T1000 (cell line): ENCODE measurements around the gene NEMP2.

Source experiments
- DNase-seq: peaks from one replicate; lab custom pipeline; 2025; ENCODE audit warnings: mixed read lengths; lab: John Stamatoyannopoulos, UW

Gene NEMP2

DNA sequence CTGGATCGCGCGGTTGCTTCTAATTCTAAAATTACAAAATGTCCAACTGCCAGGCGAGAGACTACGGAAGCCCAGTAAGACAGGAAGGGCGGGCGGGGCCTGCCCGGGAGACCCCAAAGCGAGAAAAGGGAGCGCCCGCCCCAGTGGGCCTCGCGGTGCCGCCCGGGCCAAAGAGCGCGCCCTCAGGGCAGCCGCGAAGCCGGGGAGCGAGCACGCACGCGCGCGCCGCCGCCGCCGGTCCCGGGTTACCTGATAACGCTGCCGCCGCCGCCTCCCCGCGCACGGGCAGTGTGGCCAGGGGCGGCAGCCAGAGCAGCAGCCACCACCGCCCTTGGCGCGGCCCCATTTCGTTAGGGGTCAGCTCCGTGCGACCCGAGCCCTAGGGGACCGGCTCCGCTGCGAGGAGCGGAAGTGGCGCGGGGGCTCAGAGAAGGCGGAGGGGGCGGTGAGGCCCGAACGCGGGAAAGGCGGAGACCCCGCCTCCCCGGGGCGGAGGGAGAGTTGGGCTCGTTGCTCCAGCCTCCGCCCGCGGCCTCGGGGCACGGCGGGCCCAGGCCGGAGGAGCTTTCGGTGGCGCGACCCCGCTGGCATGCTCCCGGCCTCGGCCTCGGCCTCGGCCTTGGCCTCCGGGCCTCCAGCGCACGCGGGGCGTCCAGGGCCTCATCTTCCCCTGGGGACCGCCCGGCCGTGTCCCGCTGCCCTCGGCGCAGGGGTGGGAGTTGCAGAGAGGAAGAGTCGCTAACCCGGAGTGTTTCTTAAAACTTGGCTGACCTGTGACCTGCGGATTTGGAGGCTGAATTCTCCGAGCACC lies at the start of gene NEMP2:
Gene NEMP2, minus strand, starts transcription at position 413 of the 811 bp plus-strand sequence. Its CDS starts 67 bp downstream, at position 346.
- DNase-seq, result peak; percentile 63

DNA sequence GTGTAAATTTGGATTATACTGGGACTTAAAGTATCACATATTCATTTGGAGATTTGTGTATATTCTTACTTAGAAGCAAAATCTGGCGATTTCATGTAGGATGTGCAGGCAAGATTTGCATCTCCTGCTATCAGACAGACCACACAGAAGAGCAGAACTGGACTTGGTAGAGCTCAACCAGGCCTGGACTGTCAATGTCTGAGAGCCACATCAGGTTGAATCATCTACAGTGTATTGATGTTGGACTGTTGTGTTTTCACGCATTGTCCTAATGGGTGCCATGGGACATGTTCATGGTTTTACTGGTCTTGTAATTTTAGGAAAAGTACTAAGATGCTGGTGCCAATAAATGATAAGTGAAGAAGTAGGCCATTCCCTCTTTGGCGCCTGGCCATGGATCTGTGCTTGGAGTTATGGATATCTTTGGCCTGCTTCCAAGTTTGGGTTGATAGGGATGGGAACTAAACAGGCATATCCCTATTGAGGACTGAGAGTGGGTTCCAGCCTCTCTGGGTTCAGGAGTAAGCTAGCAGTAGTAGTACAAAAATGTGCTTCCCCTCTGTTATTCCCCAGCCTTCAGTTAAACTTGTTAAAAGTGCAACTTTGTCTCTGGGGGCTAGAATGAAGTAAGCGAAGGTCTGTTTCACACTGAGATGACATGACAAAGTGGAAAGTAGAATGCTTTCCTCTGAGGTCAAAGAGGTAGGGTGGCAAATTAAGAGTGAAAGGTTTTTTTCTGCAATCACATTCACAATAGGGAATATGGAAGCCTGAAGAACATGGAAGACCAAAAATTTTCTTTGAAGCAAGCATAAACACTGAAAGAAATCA lies 49.2 kb upstream of the NEMP2 start:
- no peak for DNase-seq

GRCh38 chr2:190582736-190583506 lies 48.4 kb upstream of the NEMP2 start:
- no peak for DNase-seq

- DNase-seq, result no peak
Observed at GRCh38 chr2:190582019-190582418, 47.5 kb upstream of the NEMP2 start.

- DNase-seq, result no peak
Observed at GRCh38 chr2:190579915-190580846, 45.7 kb upstream of the NEMP2 start.

GRCh38 chr2:190579058-190579410 lies 44.5 kb upstream of the NEMP2 start:
- DNase-seq, result no peak

GRCh38 chr2:190578158-190579057 lies 43.9 kb upstream of the NEMP2 start:
- no peak for DNase-seq

- no peak for DNase-seq
Observed at GRCh38 chr2:190576573-190576972, 42.1 kb upstream of the NEMP2 start.

DNA sequence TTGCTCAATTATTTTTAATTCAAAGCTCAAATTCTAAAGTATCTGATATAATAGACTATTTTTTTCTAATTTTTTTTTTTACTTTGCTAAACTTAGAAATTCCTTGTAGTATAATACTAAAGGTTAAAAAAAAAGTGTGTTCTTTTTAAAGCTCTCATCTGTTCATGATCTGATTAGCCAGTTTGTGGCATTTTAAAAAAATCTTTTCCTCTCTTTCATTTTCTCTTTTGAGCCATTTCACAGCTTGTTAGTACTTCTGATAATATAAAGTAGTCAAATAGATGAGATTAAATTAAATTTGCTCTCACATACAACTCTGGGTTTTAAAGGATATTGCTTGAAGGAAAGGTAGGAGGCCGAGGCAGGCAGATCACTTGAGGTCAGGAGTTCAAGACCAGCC lies 40.7 kb upstream of the NEMP2 start:
- no peak for DNase-seq

DNA sequence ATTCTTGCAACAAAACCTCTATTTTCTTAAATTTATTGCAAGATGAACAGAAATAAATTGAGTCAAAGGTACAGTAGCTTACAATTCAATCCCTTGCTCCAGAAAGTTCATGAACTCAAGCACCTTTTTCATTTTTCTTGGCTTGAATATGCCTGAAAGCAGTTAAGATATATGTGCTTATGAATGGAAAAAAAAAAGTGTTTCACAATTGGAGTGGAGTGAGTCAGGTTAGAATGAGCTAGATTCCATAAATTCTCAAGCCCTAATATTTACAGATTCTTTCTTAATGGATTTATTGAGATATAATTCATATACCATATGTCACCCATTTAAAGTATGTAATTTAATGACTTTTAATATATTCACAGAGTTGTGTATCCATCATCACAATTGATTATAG lies 39.6 kb upstream of the NEMP2 start:
- DNase-seq, result no peak

DNA sequence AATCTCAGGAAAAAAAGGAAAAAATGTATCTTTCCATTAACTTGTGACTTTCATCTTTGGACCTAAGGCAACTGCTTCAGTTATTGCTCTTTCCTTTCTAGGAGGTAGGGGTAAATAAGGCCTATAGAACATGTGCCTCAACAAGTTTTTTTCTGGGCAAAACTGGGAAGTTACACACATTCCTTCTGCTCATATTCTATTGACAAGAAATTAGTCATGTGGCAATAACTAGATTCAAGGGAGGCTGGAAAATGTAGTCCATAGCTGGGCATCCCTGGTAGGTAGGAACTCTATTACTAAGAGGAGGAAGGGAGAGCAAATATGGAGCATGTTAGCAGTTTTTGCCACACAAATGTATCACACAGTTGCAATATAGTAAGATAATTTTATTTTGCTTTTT lies 37.7 kb upstream of the NEMP2 start:
- no peak for DNase-seq

DNA sequence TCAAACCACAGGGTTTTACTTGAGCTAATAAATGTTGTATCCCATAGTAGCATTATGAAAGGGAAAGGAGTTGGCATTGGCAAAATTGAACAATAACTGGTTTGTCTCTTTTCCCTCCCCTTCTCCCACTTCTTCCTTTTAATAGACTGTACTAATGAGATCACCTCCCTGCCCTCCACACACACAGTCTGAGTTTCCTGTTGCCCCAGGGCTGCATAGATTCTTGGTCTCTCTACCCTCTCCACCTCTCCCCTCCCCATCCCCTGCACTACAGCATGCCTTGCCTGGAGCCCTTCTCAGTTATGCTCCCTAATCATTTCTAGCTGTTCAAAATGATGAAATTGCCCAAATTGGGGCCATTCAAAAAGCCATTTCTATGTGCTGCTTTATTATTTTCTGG lies 37.2 kb upstream of the NEMP2 start:
- no peak for DNase-seq

DNA sequence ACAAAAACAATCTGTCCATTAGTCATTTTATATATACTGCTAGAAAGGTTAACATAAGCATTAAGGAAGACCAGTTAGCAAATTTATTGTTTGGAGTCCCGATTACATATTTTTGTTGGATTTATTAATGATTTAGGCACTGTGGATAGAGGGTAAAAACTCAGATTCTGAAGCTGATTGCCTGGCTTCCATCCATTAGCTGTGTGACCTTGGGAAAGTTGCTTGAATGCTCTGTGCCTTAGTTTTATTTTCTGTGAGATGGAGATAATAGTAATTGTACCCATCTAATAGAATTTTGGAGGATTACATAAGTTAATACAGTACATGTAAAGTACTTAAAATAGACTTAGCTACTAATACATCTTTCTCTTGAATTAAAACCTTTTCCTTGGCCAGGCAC lies 36.3 kb upstream of the NEMP2 start:
- DNase-seq, result no peak

DNA sequence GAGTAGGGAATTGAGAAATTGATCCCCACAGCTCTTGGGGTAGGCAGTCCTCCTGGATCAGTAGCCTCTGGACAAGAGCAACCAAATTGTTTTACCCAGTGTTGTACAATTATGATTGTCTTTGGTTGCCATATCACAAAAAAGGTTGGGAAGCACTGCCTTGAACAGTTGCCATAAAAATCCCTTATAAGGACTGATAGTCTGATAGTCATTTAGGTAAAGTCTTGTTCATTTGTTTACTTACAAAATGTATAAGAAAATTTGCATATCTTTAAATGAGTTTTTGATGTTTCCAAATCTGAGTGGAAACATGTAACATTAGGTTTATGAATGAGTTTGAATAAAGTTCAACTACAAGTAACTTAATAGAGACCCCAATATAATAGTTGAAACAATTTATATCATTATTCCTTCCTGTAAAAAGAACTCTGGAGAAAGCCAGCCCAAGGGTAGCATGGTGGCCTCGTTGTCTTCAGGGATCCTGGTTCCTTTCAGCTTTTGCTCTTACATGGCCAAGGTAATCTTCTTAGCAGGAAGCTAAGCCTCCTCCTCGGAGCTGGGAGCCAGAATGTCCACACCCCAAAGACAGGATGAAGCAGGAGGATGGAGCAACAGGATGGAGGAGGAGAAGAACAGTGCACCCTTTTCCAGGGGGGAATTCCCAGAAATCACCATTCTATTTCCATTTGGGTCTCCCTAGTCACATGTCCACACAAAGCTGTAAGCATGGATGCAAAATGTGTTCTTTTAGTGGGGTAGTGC lies 35.7 kb upstream of the NEMP2 start:
- DNase-seq, result no peak

- DNase-seq, result no peak
Observed at GRCh38 chr2:190564838-190565237, 30.3 kb upstream of the NEMP2 start.

GRCh38 chr2:190563646-190564045 lies 29.1 kb upstream of the NEMP2 start:
- no peak for DNase-seq

DNA sequence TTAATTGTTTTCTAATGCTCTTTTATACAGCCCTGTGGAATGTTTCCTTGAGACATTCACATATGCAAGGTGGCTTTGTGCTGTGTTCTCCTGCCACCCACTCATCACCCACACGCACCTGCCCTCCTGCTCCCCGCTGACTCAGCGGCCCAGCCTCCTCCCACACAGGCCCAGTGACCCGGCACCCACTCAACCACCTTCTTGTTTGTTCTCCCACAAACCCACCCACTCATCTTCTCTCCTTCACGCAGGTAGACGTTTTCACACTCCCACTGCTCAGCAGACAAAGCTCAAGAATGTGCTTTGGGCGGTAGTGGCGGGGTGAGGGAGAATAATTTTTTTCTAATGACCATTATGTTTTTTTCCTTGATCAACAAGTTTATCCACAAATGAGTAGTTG lies 28.6 kb upstream of the NEMP2 start:
- DNase-seq, result no peak

- no peak for DNase-seq
Observed at GRCh38 chr2:190562121-190562520, 27.6 kb upstream of the NEMP2 start.

DNA sequence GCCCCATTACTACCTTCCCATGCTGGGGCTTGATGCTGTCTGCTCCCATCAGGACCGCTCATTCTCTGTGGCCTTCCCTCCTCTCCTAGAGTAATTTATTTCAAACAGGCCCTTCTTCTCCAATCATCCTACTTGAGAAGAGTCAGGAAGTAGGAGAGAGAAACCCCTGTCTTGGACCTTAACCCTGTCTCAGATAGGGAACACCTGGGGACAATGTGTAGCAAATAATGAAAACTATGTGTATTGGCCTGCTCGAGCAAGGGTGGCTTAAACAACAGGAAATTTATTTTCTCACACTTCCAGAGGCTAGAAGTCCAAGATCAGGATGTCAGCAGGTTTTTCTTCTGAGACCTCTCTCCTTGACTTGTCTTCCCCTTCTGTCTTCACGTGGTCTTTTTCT lies 26.6 kb upstream of the NEMP2 start:
- no peak for DNase-seq
